ENCODE data around the gene GPR173. TPM values are rescaled to one million over a fixed set of nuclear protein-coding genes. Genes with fewer than 3 reads are reported as not detected.

The GPR173 gene
- total RNA-seq, 4 donors from 2014 or later = 0.72 to 2.0 (median 1.6) TPM

DNA sequence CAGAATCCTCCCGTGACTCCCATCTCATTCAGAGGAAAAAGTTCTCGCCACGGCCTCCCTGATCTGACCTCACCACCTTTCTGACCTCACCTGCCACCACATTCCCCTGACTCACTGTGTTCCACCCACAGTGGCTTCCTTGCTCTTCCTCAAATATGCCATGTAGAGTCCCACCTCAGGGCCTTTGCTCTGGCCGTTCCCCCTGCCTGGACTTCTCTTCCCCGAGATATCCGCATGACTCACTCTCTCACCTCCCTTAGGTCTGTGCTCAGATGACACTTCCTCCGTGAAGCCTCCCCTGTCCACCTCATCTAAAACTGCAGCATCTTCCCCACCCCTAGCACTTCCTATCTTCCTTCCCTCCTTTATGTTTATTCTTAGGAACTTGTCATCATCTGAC, 26.4 kb downstream of the GPR173 start:
- no peak for TF ChIP-seq CTCF (IDR thresholded peaks at IDR 0.05)
- ATAC-seq (ENCODE audit: low FRiP score) = no peak

DNA sequence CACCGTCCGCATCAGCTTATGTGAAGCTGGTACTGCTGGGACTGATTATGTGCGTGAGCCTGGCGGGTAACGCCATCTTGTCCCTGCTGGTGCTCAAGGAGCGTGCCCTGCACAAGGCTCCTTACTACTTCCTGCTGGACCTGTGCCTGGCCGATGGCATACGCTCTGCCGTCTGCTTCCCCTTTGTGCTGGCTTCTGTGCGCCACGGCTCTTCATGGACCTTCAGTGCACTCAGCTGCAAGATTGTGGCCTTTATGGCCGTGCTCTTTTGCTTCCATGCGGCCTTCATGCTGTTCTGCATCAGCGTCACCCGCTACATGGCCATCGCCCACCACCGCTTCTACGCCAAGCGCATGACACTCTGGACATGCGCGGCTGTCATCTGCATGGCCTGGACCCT, 28.1 kb downstream of the GPR173 start:
- no peak for DNase-seq (ENCODE audit: low spot score)
- no peak for ATAC-seq (ENCODE audit: low FRiP score)
- TF ChIP-seq CTCF (IDR thresholded peaks at IDR 0.05) = no peak

More for the DNA sequence above, 26.4 kb downstream of the GPR173 start:
- DNase-seq (ENCODE audit: low spot score) = no peak

GRCh38 chrX:53077207-53078197, 28.9 kb downstream of the GPR173 start:
- ATAC-seq (ENCODE audit: low FRiP score) = no peak
- DNase-seq (ENCODE audit: low spot score) = no peak
- no peak for TF ChIP-seq CTCF (IDR thresholded peaks at IDR 0.05)

- ATAC-seq (ENCODE audit: low FRiP score) = no peak
- TF ChIP-seq CTCF (IDR thresholded peaks at IDR 0.05) = no peak
Measured at GRCh38 chrX:53078943-53079342, 30.4 kb downstream of the GPR173 start.

DNA sequence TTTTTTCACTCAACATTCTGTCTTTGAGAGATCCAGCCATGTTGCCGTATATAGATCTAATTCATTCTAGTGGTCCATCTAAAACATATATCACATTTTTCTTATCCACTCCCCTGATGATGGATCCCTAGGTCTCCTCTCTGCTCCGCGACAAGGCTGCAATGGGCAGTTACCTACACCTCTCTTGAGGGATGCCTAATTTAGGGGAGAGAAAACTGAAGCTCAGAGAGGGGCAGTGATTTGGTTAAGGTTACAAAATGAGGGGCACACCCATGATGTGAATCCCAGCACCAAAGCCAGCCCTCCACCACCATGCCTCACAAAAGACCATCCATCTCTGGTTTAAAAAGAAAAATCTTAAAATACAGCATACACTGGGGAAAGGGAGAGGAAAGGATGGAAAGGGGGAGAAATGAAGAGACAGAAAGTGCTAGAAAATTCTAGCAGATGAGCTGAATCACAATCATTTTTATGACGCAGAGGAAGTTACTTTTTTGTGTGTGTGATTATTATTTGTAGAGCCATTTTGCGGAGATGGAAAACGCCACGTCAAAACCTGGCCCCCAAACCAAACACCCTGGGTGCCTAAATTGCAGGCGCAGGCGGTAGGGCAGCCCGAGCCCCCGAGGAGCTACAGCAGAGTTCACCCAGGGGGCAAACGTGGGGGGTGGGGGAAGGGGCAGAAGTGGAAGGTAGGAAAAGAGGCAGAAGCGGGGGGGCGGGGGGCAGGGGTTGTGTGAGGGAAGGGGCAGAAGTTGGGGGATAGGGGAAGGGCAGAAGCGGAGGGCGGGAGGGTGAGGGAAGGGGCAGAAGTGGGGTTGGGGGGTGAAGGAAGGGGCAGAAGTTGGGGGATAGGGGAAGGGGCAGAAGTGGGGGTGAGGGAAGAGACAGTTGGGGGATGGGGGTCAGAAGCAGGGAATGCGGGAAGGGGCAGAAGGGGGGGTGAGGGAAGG, 32.3 kb downstream of the GPR173 start:
- TF ChIP-seq CTCF (IDR thresholded peaks at IDR 0.05) = no peak
- no peak for ATAC-seq (ENCODE audit: low FRiP score)
- DNase-seq (ENCODE audit: low spot score) = no peak

More at GRCh38 chrX:53078943-53079342, 30.4 kb downstream of the GPR173 start:
- no peak for DNase-seq (ENCODE audit: low spot score)

DNA sequence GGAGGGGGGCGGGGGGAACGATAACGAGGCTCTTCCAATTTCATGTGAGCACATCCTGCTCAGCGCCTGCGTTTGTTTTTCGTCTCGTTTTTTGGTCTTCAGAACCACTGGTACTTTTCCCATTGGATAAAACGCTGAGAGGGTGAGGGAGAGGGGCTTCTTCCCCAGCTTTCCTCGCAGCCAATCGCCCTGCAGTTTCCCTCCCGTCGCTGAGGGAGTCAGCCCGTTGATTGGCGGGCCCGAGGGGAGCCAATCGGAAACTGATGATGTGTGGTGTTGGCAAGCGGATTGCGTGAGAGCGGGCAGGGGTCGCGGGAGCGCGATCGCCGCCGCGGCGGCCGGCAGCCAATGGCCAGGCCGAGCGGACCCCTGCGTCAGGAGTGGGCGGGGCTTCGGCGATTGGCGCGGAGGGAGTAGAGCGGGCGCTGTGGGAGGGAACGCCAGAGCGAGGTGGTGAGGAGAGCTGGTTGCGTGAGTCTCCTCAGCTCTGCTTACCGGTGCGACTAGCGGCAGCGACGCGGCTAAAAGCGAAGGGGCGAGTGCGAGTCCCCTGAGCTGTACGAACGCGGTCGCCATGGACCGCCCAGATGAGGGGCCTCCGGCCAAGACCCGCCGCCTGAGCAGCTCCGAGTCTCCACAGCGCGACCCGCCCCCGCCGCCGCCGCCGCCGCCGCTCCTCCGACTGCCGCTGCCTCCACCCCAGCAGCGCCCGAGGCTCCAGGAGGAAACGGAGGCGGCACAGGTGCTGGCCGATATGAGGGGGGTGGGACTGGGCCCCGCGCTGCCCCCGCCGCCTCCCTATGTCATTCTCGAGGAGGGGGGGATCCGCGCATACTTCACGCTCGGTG, 33.6 kb downstream of the GPR173 start, which contains the start of gene TSPYL2:
TSPYL2 (plus strand) TSS at position 443 of the 848 bp plus-strand sequence; CDS start at position 575, 132 bp downstream.
- no peak for TF ChIP-seq CTCF (IDR thresholded peaks at IDR 0.05)
- ATAC-seq (ENCODE audit: low FRiP score) = peak; percentile 94
- peak; percentile 65 for DNase-seq (ENCODE audit: low spot score)

Measured in omental fat pad (tissue), 4 donors.